Measurements from ENCODE around the gene ZNF652.
A peak's percentile ranks its signal among the peaks of the same experiment; 100 is the strongest.

Gene ZNF652

DNA sequence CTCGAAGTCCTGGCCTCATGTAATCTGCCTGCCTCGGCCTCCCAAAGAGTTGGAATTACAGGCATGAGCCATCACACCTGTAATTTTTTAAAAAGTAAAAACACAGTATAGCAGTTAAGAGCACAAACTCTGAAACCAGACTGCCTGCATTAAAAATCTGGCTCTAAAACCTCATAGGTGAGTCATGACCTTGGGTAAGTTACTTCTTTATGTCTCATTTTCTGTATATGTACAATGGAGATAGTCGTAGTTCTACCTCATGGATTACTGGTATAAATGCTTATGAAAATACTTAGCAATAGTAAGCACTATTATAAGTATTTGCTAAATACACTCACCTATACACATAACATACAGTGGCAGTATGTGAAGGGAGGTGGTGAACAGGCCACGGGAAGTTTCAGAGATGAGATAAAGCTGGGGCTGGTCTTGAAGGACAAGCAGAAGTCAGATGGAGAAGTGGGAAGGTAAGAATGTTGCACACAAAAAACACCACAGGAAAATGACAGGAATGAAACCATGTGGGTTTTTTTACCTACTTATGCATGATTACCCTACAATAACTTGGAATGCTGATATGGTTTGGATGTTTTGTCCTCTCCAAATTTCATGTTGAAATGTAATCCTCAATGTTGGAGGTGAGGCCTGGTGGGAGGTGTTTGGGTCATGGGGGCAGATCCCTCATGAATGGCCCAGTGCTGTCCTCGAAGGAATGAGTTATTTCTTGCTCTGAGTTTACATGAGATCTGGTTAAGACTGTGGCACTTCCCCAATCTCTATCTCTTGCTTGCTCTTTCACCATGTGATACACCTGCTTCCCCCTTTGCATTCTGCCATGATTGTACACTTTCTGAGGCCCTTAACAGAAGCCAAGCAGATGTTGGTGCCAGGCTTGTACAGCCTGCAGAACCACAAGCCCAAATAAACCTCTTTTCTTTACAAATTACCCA is 33.9 kb downstream of the ZNF652 start:
- no CpG with 5 or more reads among the region's 5 CpGs for WGBS (ENCODE audit: insufficient coverage)
- no peaks in the 10 kb centered on the region for H3K36me3 ChIP-seq (ENCODE audit: control insufficient read depth in 4 of 4, insufficient read depth in 4 of 4, low read length in 3 of 4)
- DNase-seq = peak in 2 of 3 donors; percentile 92 to 95
- ChIA-PET CTCF (interaction anchor here (1.3 to 3.1 kb wide), 3 partner anchors 12 to 59 kb away, joined by 4 to 16 read pairs (median 4); no protein-coding TSS in a partner anchor), POLR2A (interaction anchor here (0.5 kb wide), 1 partner anchor 16 kb away, joined by 4 read pairs; no protein-coding TSS in a partner anchor)
- peak overlapping the region in 1 of 2 experiments; percentile 9 for H3K27ac ChIP-seq (ENCODE audit: insufficient read depth in 1 of 2, low read depth in 1 of 2, low read length in 2 of 2, poor library complexity in 1 of 2, severe bottlenecking in 2 of 2)
- no peak overlapping the region for H3K4me3 ChIP-seq (ENCODE audit: control insufficient read depth in 1 of 7, extremely low read depth in 1 of 7, insufficient read depth in 4 of 7, low read depth in 2 of 7, low read length in 6 of 7)
- H3K4me1 ChIP-seq (ENCODE audit: control extremely low read depth in 1 of 4, control insufficient read depth in 4 of 4, insufficient read depth in 4 of 4, low read length in 3 of 4) = peaks cover 7 to 20% (median 9%) of the 10 kb centered on the region in 4 experiments
- peaks cover 0 to 2% (median 0%) of the 10 kb centered on the region in 5 experiments for H3K9me3 ChIP-seq (ENCODE audit: control extremely low read depth in 1 of 5, control insufficient read depth in 4 of 5, insufficient read depth in 2 of 5, low read depth in 1 of 5, low read length in 4 of 5)
- H3K27me3 ChIP-seq (replicated peaks in 2 of 5; ENCODE audit: control insufficient read depth in 4 of 5, insufficient read depth in 5 of 5, low read length in 4 of 5) = no peaks in the 10 kb centered on the region

DNA sequence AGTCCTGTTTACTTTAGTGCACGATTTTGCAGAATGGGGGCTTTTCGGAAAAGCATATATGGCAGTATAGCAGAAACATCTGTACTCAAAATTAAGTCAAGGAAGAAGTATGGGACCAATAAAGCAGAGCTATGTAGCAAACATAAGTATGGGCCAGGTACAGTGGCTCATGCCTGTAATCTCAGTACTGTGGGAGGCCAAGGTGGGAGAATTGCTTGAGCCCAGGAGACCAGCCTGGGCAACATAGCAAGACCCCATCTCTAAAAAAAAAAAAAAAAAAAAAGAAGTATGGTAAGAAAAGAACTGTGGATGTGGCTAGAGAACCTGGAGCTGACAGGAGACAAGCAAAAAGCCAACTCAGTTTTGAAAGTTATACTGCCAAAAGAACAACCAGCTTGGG is 36.1 kb downstream of the ZNF652 start:
- Histone ChIP-seq H3K4me3 (ENCODE audit: control insufficient read depth in 1 of 7, extremely low read depth in 1 of 7, insufficient read depth in 4 of 7, low read depth in 2 of 7, low read length in 6 of 7) (no peak overlapping the region), H3K36me3 (ENCODE audit: control insufficient read depth in 4 of 4, insufficient read depth in 4 of 4, low read length in 3 of 4) (no peaks in the 10 kb centered on the region), H3K27me3 (replicated peaks in 2 of 5; ENCODE audit: control insufficient read depth in 4 of 5, insufficient read depth in 5 of 5, low read length in 4 of 5) (no peaks in the 10 kb centered on the region), H3K4me1 (ENCODE audit: control extremely low read depth in 1 of 4, control insufficient read depth in 4 of 4, insufficient read depth in 4 of 4, low read length in 3 of 4) (peaks cover 7 to 22% (median 9%) of the 10 kb centered on the region in 4 experiments), H3K27ac (ENCODE audit: insufficient read depth in 1 of 2, low read depth in 1 of 2, low read length in 2 of 2, poor library complexity in 1 of 2, severe bottlenecking in 2 of 2) (no peak overlapping the region), H3K9me3 (ENCODE audit: control extremely low read depth in 1 of 5, control insufficient read depth in 4 of 5, insufficient read depth in 2 of 5, low read depth in 1 of 5, low read length in 4 of 5) (peaks cover 0 to 2% (median 0%) of the 10 kb centered on the region in 5 experiments)
- no CpG with 5 or more reads among the region's 2 CpGs for WGBS (ENCODE audit: insufficient coverage)
- no peak for DNase-seq
- ChIA-PET CTCF (interaction anchor here (1.5 to 14.2 kb wide), 3 partner anchors 9 to 68 kb away, joined by 4 to 249 read pairs (median 11); no protein-coding TSS in a partner anchor), POLR2A (interaction anchor here (0.7 kb wide), 1 partner anchor 67 kb away, joined by 4 read pairs; no protein-coding TSS in a partner anchor)

DNA sequence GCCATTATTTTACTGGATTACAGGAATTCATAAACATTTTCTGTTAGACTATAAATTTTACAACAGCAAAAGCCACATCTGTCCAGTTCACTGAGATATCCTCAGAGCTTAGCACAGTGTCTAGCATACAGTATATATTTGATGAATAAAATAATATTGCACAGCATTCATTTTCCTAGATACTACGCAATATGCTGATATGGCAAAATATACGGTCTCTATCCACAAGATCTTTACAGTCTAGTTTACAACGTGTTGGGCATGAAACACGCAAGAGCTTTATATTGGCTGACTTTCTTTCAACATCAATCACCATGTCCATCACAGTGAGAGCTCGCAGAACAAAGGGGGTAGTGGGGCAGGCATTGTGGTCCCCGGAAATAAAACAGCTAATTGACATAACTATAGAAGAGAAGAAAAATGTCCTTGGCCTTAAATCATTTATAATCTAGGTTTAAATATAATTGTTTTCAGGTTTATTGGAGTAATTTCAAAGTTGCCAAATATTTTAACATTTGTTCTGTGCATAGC is 43.5 kb downstream of the ZNF652 start:
- no peaks in the 10 kb centered on the region for H3K27me3 ChIP-seq (replicated peaks in 2 of 5; ENCODE audit: control insufficient read depth in 4 of 5, insufficient read depth in 5 of 5, low read length in 4 of 5)
- no peaks in the 10 kb centered on the region for H3K9me3 ChIP-seq (ENCODE audit: control extremely low read depth in 1 of 5, control insufficient read depth in 4 of 5, insufficient read depth in 2 of 5, low read depth in 1 of 5, low read length in 4 of 5)
- ChIA-PET POLR2A (interaction anchor here (0.7 kb wide), 1 partner anchor 44 kb away, joined by 3 read pairs; no protein-coding TSS in a partner anchor), CTCF (interaction anchor here (0.7 to 14.2 kb wide), 7 partner anchors 22 to 238 kb away, joined by 3 to 249 read pairs (median 21); partner anchors contain the start of gene ZNF652)
- H3K4me3 ChIP-seq (ENCODE audit: control insufficient read depth in 1 of 7, extremely low read depth in 1 of 7, insufficient read depth in 4 of 7, low read depth in 2 of 7, low read length in 6 of 7) = no peak overlapping the region
- H3K27ac ChIP-seq (ENCODE audit: insufficient read depth in 1 of 2, low read depth in 1 of 2, low read length in 2 of 2, poor library complexity in 1 of 2, severe bottlenecking in 2 of 2) = no peak overlapping the region
- DNase-seq = no peak
- peaks cover 11 to 39% (median 23%) of the 10 kb centered on the region in 4 experiments for H3K4me1 ChIP-seq (ENCODE audit: control extremely low read depth in 1 of 4, control insufficient read depth in 4 of 4, insufficient read depth in 4 of 4, low read length in 3 of 4)
- no CpG with 5 or more reads among the region's 6 CpGs for WGBS (ENCODE audit: insufficient coverage)
- H3K36me3 ChIP-seq (ENCODE audit: control insufficient read depth in 4 of 4, insufficient read depth in 4 of 4, low read length in 3 of 4) = no peaks in the 10 kb centered on the region

DNA sequence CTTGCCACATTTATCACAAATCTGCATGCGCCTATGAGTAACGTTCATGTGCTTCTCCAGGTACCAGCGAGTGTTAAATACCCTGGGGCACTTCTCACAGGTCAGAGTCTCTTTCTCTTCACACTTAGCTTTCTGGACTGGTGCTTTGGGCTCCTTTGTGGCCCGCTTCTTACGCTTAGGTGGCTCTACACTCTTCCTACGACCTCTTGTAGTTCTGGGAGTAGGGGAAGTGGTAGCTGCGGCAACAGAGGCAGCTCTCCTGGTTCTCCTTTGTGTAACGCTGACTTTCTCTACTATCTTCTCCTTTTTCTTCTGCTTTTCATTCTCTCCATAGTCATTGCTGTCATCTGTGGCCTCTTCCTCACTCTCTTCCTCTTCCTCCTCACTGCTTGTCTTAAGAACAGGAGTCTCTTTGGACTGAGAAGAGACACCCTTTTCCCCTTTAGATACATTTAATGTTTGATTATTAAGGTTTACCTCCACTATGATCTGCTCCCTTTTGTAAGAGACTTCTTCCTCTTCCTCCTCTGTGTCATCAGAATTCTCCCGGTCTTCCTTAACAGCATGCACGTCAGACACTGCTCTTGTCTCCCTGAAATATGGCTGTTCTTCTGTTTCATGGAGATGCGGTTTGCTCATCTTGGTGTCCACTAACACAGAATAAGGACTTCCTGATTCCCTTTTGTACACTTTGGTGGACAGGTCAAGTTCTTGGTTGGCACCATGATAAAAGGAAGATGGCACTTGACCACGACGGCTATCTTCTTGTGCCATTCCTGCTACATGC is 45.0 kb downstream of the ZNF652 start:
- Histone ChIP-seq H3K27ac (ENCODE audit: insufficient read depth in 1 of 2, low read depth in 1 of 2, low read length in 2 of 2, poor library complexity in 1 of 2, severe bottlenecking in 2 of 2) (peak overlapping the region; percentile 1 to 56), H3K9me3 (ENCODE audit: control extremely low read depth in 1 of 5, control insufficient read depth in 4 of 5, insufficient read depth in 2 of 5, low read depth in 1 of 5, low read length in 4 of 5) (no peaks in the 10 kb centered on the region), H3K4me3 (ENCODE audit: control insufficient read depth in 1 of 7, extremely low read depth in 1 of 7, insufficient read depth in 4 of 7, low read depth in 2 of 7, low read length in 6 of 7) (peak overlapping the region in 3 of 7 experiments; percentile 8 to 35 (median 11)), H3K4me1 (ENCODE audit: control extremely low read depth in 1 of 4, control insufficient read depth in 4 of 4, insufficient read depth in 4 of 4, low read length in 3 of 4) (peaks cover 11 to 35% (median 23%) of the 10 kb centered on the region in 4 experiments), H3K27me3 (replicated peaks in 2 of 5; ENCODE audit: control insufficient read depth in 4 of 5, insufficient read depth in 5 of 5, low read length in 4 of 5) (no peaks in the 10 kb centered on the region), H3K36me3 (ENCODE audit: control insufficient read depth in 4 of 4, insufficient read depth in 4 of 4, low read length in 3 of 4) (peaks cover 0 to 5% (median 3%) of the 10 kb centered on the region in 4 experiments)
- POLR2A ChIA-PET = no interaction called here
- 47% methylated on average over 8 of the region's 13 CpGs for WGBS (ENCODE audit: insufficient coverage)
- CTCF ChIA-PET = interaction anchor here (0.8 to 14.2 kb wide), 17 partner anchors 8 to 239 kb away, joined by 3 to 249 read pairs (median 8); partner anchors contain the start of gene ZNF652
- DNase-seq = peak in 2 of 3 donors; percentile 48 to 50

DNA sequence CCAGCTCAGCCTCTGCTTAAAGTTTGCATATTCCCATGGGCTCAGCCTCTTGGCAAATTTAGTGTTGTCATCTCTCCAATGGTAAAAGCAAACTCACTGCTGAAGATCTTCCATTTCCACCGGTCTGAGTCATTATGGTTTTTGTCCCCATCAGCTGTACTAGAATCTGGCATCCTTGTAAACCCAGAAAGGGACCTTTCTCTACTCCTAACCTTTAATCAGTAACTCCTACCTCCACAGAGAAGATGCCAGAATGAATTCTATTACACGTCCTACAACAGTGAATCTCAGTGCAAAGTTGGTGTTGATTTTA is 45.8 kb downstream of the ZNF652 start:
- peak in 2 of 3 donors; percentile 47 to 66 for DNase-seq
- H3K9me3 ChIP-seq (ENCODE audit: control extremely low read depth in 1 of 5, control insufficient read depth in 4 of 5, insufficient read depth in 2 of 5, low read depth in 1 of 5, low read length in 4 of 5) = no peaks in the 10 kb centered on the region
- WGBS (ENCODE audit: insufficient coverage) = 64% methylated on average over 2 of the region's 2 CpGs
- H3K36me3 ChIP-seq (ENCODE audit: control insufficient read depth in 4 of 4, insufficient read depth in 4 of 4, low read length in 3 of 4) = peaks cover 3 to 12% (median 6%) of the 10 kb centered on the region in 4 experiments
- H3K27me3 ChIP-seq (replicated peaks in 2 of 5; ENCODE audit: control insufficient read depth in 4 of 5, insufficient read depth in 5 of 5, low read length in 4 of 5) = no peaks in the 10 kb centered on the region
- ChIA-PET POLR2A (no interaction called here), CTCF (interaction anchor here (0.9 to 14.2 kb wide), 16 partner anchors 9 to 240 kb away, joined by 3 to 249 read pairs (median 8); partner anchors contain the start of gene ZNF652)
- H3K4me1 ChIP-seq (ENCODE audit: control extremely low read depth in 1 of 4, control insufficient read depth in 4 of 4, insufficient read depth in 4 of 4, low read length in 3 of 4) = peaks cover 11 to 34% (median 23%) of the 10 kb centered on the region in 4 experiments
- H3K4me3 ChIP-seq (ENCODE audit: control insufficient read depth in 1 of 7, extremely low read depth in 1 of 7, insufficient read depth in 4 of 7, low read depth in 2 of 7, low read length in 6 of 7) = peak overlapping the region in 2 of 7 experiments; percentile 11 to 51
- H3K27ac ChIP-seq (ENCODE audit: insufficient read depth in 1 of 2, low read depth in 1 of 2, low read length in 2 of 2, poor library complexity in 1 of 2, severe bottlenecking in 2 of 2) = peak overlapping the region in 1 of 2 experiments; percentile 62

DNA sequence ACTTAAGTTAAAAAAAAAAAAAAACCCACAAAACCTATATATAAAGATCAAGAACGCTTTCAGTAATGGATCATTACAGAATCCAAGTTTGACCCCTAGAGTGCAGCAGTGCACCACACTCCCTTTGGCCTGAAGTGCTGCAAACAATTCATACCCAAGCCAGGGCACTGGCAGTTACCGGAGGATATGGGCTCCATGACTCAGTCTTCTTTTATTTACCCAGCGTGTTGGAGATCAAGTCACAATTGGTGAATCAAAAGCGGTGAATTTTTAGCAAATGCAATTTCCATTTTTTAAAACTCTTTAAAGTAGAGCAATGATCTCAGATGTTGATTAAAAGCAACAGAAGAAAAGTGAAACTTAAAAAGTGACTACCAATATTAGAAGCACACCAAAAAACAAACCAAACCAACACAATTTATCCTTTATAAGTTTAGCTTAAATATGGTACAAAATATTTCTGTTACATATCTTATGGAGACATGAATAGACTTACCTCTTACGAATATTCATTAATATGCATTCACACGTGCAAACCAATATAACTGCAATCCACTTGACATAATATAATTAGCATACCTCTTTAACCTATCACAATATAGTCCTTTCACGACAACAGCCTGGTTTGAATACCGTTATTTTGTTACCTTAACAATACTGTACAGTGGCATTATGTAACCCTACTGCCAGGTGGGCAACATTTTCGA is 46.3 kb downstream of the ZNF652 start:
- H3K27ac ChIP-seq (ENCODE audit: insufficient read depth in 1 of 2, low read depth in 1 of 2, low read length in 2 of 2, poor library complexity in 1 of 2, severe bottlenecking in 2 of 2) = peak overlapping the region in 1 of 2 experiments; percentile 62
- POLR2A ChIA-PET = no interaction called here
- H3K4me3 ChIP-seq (ENCODE audit: control insufficient read depth in 1 of 7, extremely low read depth in 1 of 7, insufficient read depth in 4 of 7, low read depth in 2 of 7, low read length in 6 of 7) = peak overlapping the region in 3 of 7 experiments; percentile 11 to 51 (median 21)
- DNase-seq = peak; percentile 84 to 92 (median 91)
- no peaks in the 10 kb centered on the region for H3K27me3 ChIP-seq (replicated peaks in 2 of 5; ENCODE audit: control insufficient read depth in 4 of 5, insufficient read depth in 5 of 5, low read length in 4 of 5)
- H3K9me3 ChIP-seq (ENCODE audit: control extremely low read depth in 1 of 5, control insufficient read depth in 4 of 5, insufficient read depth in 2 of 5, low read depth in 1 of 5, low read length in 4 of 5) = no peaks in the 10 kb centered on the region
- CTCF ChIA-PET = interaction anchor here (0.9 to 14.2 kb wide), 17 partner anchors 10 to 241 kb away, joined by 3 to 249 read pairs (median 7); partner anchors contain the start of gene ZNF652
- H3K36me3 ChIP-seq (ENCODE audit: control insufficient read depth in 4 of 4, insufficient read depth in 4 of 4, low read length in 3 of 4) = peaks cover 3 to 14% (median 6%) of the 10 kb centered on the region in 4 experiments
- H3K4me1 ChIP-seq (ENCODE audit: control extremely low read depth in 1 of 4, control insufficient read depth in 4 of 4, insufficient read depth in 4 of 4, low read length in 3 of 4) = peaks cover 11 to 29% (median 23%) of the 10 kb centered on the region in 4 experiments
- 51% methylated on average over 7 of the region's 9 CpGs for WGBS (ENCODE audit: insufficient coverage)
